Measurements from ENCODE around the gene ASIP. TPM values are rescaled to one million over a fixed set of nuclear protein-coding genes. Genes with fewer than 3 reads are reported as not detected.
A peak's percentile ranks its signal among the peaks of the same experiment; 100 is the strongest.

Gene ASIP
- total and polyA plus RNA-seq, 2 of the 13 experiments (the other 11 are each of a cell fraction or from before 2014, with no cell fraction given), result not detected

DNA sequence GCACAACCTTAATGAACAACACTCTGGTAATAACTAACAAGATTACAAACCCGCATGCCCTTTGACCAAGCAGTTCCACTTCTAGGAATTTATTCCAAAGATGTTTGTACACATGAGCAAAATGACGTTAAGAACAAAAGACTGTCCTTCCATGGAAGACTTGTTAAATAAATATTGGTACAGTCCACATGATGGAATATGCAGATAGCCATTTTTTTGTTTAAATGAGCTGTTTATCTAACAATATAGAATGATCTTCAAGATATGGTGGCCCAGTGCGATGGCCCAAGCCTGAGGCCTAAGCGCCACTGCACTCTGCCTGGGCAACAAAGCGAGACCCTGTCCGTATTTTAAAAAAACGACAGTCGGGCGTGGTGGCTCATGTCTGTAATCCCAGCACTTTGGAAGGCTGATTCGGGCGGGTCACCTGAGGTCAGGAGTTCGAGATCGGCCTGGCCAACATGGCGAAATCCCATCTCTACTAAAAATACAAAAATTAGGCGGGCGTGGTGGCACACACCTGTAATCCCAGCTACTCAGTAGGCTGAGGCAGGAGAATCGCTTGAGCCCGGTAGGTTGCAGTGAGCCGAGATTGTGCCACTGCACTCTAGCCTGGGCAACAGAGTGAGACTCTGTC lies 69.4 kb downstream of the ASIP start (continued):
- TF ChIP-seq, protein P1, sequence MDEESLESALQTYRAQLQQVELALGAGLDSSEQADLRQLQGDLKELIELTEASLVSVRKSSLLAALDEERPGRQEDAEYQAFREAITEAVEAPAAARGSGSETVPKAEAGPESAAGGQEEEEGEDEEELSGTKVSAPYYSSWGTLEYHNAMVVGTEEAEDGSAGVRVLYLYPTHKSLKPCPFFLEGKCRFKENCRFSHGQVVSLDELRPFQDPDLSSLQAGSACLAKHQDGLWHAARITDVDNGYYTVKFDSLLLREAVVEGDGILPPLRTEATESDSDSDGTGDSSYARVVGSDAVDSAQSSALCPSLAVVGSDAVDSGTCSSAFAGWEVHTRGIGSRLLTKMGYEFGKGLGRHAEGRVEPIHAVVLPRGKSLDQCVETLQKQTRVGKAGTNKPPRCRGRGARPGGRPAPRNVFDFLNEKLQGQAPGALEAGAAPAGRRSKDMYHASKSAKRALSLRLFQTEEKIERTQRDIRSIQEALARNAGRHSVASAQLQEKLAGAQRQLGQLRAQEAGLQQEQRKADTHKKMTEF (CRISPR knock-in tag; IDR thresholded peaks at IDR 0.05), result peak; percentile 76
- TF ChIP-seq, protein P2, sequence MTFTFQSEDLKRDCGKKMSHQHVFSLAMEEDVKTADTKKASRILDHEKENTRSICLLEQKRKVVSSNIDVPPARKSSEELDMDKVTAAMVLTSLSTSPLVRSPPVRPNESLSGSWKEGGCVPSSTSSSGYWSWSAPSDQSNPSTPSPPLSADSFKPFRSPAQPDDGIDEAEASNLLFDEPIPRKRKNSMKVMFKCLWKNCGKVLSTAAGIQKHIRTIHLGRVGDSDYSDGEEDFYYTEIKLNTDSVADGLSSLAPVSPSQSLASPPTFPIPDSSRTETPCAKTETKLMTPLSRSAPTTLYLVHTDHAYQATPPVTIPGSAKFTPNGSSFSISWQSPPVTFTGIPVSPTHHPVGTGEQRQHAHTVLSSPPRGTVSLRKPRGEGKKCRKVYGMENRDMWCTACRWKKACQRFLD (CRISPR knock-in tag; IDR thresholded peaks at IDR 0.05; ENCODE audit: borderline replicate concordance), result no peak
- 0 out of 2 replicates have a peak, but pooled peaks have one; percentile 13 for TF ChIP-seq ZNF329 (CRISPR knock-in tag; IDR thresholded peaks at IDR 0.05; ENCODE audit: low read depth)
- no peak for TF ChIP-seq HNRNPH1 (optimal IDR thresholded peaks at IDR 0.05; ENCODE audit: low read depth, low read length)
- TF ChIP-seq, protein P3, sequence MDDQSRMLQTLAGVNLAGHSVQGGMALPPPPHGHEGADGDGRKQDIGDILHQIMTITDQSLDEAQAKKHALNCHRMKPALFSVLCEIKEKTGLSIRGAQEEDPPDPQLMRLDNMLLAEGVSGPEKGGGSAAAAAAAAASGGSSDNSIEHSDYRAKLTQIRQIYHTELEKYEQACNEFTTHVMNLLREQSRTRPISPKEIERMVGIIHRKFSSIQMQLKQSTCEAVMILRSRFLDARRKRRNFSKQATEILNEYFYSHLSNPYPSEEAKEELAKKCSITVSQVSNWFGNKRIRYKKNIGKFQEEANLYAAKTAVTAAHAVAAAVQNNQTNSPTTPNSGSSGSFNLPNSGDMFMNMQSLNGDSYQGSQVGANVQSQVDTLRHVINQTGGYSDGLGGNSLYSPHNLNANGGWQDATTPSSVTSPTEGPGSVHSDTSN (CRISPR knock-in tag; IDR thresholded peaks at IDR 0.05; ENCODE audit: borderline replicate concordance), result no peak; the same call in 1 of the 2 replicates
- TF ChIP-seq, protein P4, sequence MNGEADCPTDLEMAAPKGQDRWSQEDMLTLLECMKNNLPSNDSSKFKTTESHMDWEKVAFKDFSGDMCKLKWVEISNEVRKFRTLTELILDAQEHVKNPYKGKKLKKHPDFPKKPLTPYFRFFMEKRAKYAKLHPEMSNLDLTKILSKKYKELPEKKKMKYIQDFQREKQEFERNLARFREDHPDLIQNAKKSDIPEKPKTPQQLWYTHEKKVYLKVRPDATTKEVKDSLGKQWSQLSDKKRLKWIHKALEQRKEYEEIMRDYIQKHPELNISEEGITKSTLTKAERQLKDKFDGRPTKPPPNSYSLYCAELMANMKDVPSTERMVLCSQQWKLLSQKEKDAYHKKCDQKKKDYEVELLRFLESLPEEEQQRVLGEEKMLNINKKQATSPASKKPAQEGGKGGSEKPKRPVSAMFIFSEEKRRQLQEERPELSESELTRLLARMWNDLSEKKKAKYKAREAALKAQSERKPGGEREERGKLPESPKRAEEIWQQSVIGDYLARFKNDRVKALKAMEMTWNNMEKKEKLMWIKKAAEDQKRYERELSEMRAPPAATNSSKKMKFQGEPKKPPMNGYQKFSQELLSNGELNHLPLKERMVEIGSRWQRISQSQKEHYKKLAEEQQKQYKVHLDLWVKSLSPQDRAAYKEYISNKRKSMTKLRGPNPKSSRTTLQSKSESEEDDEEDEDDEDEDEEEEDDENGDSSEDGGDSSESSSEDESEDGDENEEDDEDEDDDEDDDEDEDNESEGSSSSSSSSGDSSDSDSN (CRISPR knock-in tag; IDR thresholded peaks at IDR 0.05), result 0 out of 2 replicates have a peak, but pooled peaks have one; percentile 0
- TF ChIP-seq, protein P5, sequence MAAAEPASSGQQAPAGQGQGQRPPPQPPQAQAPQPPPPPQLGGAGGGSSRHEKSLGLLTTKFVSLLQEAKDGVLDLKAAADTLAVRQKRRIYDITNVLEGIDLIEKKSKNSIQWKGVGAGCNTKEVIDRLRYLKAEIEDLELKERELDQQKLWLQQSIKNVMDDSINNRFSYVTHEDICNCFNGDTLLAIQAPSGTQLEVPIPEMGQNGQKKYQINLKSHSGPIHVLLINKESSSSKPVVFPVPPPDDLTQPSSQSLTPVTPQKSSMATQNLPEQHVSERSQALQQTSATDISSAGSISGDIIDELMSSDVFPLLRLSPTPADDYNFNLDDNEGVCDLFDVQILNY (CRISPR knock-in tag; conservative IDR thresholded peaks at IDR 0.05), result no peak
- TF ChIP-seq, protein P6, sequence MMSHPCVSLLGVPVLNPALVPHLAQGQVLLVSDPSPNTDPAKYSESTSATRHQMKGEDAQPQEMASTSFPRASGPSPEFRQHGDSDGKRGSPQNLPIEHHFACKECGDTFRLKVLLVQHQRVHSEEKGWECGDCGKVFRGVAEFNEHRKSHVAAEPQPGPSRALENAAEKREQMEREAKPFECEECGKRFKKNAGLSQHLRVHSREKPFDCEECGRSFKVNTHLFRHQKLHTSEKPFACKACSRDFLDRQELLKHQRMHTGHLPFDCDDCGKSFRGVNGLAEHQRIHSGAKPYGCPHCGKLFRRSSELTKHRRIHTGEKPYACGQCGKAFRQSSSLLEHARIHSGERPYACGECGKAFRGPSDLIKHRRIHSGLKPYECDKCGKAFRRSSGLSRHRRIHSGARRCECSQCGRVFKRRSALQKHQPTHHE (CRISPR knock-in tag; IDR thresholded peaks at IDR 0.05; ENCODE audit: borderline replicate concordance), result no peak
- TF ChIP-seq, protein P7, sequence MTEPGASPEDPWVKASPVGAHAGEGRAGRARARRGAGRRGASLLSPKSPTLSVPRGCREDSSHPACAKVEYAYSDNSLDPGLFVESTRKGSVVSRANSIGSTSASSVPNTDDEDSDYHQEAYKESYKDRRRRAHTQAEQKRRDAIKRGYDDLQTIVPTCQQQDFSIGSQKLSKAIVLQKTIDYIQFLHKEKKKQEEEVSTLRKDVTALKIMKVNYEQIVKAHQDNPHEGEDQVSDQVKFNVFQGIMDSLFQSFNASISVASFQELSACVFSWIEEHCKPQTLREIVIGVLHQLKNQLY (CRISPR knock-in tag; IDR thresholded peaks at IDR 0.05), result peak; percentile 85; the same call in 1 of the 2 replicates
- TF ChIP-seq NFIB (CRISPR knock-in tag; IDR thresholded peaks at IDR 0.05; ENCODE audit: borderline replicate concordance), result no peak
- TF ChIP-seq, protein P8, sequence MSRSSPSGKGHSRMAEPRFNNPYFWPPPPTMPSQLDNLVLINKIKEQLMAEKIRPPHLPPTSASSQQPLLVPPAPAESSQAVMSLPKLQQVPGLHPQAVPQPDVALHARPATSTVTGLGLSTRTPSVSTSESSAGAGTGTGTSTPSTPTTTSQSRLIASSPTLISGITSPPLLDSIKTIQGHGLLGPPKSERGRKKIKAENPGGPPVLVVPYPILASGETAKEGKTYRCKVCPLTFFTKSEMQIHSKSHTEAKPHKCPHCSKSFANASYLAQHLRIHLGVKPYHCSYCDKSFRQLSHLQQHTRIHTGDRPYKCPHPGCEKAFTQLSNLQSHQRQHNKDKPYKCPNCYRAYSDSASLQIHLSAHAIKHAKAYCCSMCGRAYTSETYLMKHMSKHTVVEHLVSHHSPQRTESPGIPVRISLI (CRISPR knock-in tag; IDR thresholded peaks at IDR 0.05; ENCODE audit: borderline replicate concordance), result peak; percentile 82; the same call in 1 of the 2 replicates
- TF ChIP-seq, protein P9, sequence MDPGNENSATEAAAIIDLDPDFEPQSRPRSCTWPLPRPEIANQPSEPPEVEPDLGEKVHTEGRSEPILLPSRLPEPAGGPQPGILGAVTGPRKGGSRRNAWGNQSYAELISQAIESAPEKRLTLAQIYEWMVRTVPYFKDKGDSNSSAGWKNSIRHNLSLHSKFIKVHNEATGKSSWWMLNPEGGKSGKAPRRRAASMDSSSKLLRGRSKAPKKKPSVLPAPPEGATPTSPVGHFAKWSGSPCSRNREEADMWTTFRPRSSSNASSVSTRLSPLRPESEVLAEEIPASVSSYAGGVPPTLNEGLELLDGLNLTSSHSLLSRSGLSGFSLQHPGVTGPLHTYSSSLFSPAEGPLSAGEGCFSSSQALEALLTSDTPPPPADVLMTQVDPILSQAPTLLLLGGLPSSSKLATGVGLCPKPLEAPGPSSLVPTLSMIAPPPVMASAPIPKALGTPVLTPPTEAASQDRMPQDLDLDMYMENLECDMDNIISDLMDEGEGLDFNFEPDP (CRISPR knock-in tag; conservative IDR thresholded peaks at IDR 0.05), result 0 out of 2 replicates have a peak, but pooled peaks have one; percentile 63
- no peak; the same call in 1 of the 2 replicates for TF ChIP-seq NFATC3 (CRISPR knock-in tag; IDR thresholded peaks at IDR 0.05)

Data from HepG2 (cell line).